HG02981 (cell line): ENCODE measurements around the gene ZNF850.
"Not testable (repeated sequence)": the region's sequence is repeated elsewhere in the genome, so short reads cannot be mapped to it uniquely, and the experiment has no call there.

Experiments used
- ATAC-seq: cut with Tn5 transposase; IDR thresholded peaks from one replicate; pipeline ENCODE4 v1.9.1; 2021; ENCODE audit warnings: mild to moderate bottlenecking, moderate library complexity; ENCODE audit not compliant: unreplicated experiment

Gene ZNF850

GRCh38 chr19:36772311-36773222, at the start of gene ZNF850:
TSS of gene ZNF850 (minus strand) at chr19:36772807. CDS start at chr19:36762606, 10,201 bp downstream.
- ATAC-seq: peak; percentile 84

- no peak for ATAC-seq
Measured at GRCh38 chr19:36821758-36822157, 49.2 kb upstream of the ZNF850 start.

- no peak for ATAC-seq
Measured at GRCh38 chr19:36819130-36819630, 46.6 kb upstream of the ZNF850 start.

- ATAC-seq: no peak
Measured at GRCh38 chr19:36807029-36807428, 34.4 kb upstream of the ZNF850 start.

- ATAC-seq: no peak
Measured at GRCh38 chr19:36805364-36805763, 32.8 kb upstream of the ZNF850 start.

- no peak for ATAC-seq
Measured at GRCh38 chr19:36797786-36798108, 25.1 kb upstream of the ZNF850 start.

DNA sequence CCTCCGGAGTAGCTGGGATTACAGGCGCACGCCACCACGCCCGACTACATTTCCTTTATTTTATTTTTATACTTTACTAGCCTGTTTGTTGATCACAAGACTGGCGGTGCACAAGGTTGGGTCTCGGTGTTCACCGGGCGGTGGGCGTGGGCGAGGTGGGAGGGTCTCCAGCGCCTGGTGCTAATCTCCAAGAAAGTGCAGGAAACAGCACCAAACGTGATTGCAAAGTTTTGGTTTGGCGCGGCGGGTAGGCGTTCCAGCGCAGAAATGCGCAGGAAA, 24.0 kb upstream of the ZNF850 start:
- no peak for ATAC-seq

DNA sequence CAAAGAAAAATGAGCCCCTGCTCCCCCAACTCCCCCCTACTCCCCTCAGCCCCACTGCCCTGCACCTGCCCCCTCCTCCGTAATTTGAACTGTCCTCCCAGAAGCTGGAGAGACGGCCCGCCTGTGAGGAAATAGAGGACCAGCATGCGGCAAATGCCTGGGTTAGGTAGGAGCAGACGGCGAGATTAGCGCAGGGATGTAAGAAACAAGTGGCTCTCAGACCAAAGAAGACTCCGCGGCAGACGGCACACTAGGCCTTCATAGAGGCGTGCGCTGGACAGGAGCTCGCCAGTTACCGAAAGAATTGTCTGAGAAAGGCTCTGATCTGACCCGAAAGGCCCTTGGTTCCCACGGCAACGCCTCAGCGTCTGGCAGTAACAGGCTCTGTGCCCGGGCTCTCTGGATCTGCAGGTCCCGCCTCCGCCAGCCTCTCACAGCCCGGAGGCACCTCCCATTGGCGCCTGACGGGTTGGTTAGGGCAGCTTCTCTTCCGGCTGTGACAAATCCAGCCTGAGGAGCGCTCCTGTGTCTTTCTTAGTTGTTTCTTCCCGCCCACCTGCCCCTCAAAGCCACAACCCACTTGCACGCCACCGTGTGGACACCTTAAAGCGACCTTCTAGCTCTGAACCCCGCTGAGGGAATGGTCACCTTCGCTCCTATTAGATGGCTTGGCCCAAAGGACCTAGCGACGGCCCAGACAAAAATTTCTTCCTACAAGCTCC, 19.0 kb upstream of the ZNF850 start:
- ATAC-seq: not testable (repeated sequence)

DNA sequence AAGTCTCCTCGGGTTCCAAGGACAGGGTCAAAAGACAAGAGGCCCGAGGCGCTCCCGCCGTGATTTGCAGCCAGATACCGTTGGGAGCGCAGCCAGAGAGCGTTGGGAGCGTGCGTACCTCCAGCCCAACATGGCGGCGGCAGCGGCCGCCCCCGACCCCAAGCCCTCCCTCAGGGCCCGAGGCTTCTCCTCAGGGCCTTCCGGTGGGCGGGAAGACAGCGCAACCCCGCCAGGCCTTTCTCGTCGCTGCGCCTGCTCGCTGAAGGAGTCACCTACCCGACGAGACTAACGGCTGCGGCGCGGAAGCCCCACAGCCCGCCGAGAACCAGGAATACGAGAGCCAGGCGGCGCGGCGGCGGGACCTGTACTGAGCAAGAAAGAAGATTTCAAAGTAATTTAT, 3.2 kb upstream of the ZNF850 start:
- no peak for ATAC-seq

DNA sequence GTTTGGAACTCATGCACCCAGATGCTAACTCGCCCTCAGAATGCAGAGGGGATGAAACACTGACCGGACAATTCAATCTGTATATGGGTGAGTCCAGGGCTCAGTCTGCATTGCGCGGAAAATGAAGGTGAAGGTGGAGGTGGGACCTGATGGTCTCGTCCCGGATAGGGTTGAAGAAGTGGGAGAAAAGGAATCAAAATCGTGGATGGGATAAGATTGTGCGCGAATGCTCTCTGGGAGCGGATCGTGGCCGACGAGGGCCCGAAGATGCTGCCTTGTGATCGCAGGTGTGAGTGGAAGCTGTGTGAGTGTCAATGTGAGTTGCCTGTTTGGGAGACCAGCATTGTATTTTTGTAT, 594 bp upstream of the ZNF850 start:
- no peak for ATAC-seq

DNA sequence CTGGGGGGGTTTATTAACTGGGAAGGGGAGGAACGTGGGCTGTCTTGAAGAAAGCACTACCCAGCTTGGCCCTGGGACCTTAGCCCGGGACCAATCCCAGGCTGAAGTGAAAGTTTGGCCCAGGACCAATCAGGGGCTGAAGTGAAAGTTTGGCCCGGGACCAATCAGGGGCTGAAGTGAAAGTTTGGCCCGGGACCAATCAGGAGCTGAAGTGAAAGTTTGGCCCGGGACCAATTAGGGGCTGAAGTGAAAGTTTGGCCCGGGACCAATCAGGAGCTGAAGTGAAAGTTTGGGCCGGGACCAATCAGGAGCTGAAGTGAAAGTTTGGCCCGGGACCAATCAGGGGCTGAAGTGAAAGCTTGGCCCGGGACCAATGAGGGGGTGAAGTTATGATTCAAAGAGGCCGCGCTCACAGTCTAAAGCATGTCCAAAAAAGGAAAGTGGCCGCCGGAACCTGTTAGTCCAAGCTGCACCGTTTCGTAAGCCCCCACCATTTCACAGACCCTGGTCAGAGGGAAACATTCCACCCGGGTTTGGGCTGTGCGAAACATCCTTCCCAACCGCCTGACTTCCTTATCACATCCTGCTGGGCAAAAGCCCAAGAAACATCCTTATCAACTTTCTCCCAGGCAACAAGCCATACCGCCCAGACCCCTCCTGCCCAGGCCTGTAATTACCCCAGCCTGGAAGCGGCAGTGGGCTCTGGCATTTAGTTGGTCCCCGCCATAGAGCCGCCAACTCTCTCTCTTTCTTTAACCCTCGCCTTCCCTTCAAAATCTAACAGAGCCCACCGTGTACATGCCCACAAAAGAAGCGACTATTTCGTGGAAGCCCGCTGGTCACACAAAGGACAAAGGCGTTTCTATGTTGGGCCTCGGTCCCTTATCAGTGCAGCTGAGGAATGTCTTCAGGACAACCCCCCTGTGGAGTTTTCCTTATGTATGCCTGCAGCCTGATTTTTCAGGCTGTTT, 1.1 kb downstream of the ZNF850 start:
- ATAC-seq: no peak

DNA sequence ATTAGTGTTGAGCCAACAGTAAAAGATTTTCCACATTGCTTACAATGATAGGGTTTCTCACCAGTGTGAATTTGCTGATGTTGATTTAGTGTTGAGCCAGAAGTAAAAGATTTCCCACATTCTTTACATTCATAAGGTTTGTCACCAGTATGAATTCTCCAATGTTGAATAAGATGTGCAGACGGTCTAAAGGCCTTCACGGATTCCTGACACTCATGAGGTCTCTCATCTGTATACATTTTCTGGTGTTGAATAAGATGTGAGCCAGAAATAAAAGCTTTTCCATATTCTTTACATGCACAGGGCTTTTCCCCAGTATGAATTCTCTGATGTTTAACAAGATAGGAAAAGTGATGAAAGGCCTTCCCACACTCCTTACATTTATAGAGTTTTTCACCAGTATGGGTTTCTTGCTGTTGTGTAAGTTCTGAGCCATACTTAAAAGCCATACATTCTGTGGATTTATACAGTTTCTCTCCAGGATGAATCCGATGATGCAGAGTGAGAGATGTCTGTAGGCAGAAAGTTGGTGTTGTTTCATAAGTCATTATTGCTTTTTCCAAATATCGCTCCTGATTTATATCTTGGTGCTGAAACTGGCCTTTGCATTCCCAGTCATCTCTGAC, 22.4 kb downstream of the ZNF850 start:
- ATAC-seq: no peak

DNA sequence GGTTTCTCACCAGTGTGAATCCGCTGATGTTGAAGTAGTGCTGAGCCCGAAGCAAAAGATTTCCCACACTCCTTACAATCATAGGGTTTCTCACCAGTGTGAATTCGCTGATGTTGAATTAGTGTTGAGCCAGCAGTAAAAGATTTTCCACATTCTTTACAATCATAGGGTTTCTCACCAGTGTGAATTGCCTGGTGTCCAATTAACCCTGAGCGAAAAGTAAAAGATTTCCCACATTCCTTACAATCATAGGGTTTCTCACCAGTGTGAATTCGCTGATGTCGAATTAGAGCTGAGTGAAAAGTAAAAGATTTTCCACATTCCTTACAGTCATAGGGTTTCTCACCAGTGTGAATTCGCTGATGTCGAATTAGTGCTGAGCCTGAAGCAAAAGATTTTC, 23.0 kb downstream of the ZNF850 start:
- ATAC-seq: not testable (repeated sequence)

- ATAC-seq: no peak
Measured at GRCh38 chr19:36748431-36749275, 24.0 kb downstream of the ZNF850 start.

GRCh38 chr19:36747750-36748149, 24.9 kb downstream of the ZNF850 start:
- ATAC-seq: no peak

- no peak for ATAC-seq
Measured at GRCh38 chr19:36745870-36746269, 26.7 kb downstream of the ZNF850 start.

GRCh38 chr19:36736166-36736565, 36.4 kb downstream of the ZNF850 start:
- ATAC-seq: not testable (repeated sequence)

DNA sequence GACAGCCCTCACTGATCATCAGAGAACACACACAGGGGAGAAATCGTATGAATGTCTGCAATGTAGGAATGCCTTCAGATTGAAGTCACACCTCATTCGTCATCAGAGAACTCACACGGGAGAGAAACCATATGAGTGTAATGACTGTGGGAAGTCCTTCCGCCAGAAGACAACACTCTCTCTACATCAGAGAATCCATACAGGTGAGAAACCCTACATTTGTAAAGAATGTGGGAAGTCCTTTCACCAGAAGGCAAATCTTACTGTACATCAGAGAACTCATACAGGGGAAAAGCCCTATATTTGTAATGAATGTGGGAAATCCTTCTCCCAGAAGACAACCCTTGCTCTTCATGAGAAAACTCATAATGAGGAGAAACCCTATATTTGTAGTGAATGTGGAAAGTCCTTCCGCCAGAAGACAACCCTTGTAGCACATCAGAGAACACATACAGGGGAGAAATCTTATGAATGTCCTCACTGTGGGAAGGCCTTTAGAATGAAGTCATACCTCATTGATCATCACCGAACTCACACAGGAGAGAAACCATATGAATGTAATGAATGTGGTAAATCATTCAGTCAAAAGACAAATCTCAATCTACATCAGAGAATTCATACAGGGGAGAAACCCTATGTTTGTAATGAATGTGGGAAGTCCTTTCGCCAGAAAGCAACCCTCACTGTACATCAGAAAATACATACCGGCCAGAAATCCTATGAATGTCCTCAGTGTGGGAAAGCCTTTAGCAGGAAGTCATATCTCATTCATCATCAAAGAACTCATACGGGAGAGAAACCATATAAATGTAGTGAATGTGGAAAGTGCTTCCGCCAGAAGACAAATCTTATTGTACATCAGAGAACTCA, 52.7 kb downstream of the ZNF850 start:
- ATAC-seq: no peak

- ATAC-seq: no peak
Measured at GRCh38 chr19:36709423-36709822, 63.2 kb downstream of the ZNF850 start.
